HG03135 (cell line): ENCODE results near the gene MAB21L3.

Source experiments
- ATAC-seq: cut with Tn5 transposase; IDR thresholded peaks from one replicate; pipeline ENCODE4 v1.9.1; 2021; ENCODE audit warnings: mild to moderate bottlenecking, moderate library complexity; ENCODE audit not compliant: unreplicated experiment

Gene MAB21L3

DNA sequence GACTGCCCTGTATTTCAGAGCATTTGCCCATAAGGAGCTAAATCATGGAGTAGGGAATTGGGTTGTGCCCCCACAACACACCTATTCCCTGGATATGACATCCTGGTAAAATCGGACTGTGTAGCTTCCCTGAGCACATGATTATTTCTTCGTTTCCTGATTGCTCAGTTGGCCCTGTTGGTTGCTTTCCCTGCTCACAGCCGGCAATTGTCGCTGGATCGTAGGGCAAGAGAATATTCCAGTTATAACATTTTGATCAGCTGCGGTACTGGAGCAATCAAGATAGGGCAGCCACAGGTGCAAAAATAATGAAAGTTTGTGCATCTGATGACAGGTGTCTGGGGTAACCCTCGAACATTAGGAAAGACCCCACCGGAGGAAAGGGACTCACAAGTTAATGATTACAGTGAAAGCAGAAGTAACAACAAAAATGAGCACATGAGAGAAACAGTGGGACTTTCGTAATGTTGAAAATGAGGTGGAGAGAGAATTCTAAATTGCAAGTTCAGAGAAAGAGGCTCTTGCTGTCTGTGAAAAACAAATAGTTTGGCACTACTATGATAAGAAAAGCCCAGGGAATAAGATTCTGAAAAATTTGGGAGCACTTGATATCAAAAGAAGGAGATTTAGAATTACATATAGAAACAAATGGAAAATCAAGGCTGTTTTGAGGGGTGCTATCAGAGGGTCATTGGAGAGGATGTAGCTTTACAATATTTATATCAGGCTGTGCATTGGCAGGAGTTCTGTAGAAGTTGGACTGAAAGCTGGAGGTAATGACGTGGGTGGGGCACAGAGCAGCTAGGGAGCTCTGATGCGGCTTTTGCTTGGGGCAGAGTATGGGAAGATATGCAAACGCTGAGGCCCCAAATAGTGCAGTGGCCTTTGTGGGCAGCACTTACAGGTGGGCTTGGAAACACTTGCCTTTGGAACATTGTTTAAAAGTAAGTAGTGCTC is at the start of gene MAB21L3:
Gene MAB21L3 (plus strand): TSS at position 833 of the 957 bp plus-strand sequence. CDS start 1,217 bp downstream, outside the sequence.
- ATAC-seq, result peak; percentile 73

DNA sequence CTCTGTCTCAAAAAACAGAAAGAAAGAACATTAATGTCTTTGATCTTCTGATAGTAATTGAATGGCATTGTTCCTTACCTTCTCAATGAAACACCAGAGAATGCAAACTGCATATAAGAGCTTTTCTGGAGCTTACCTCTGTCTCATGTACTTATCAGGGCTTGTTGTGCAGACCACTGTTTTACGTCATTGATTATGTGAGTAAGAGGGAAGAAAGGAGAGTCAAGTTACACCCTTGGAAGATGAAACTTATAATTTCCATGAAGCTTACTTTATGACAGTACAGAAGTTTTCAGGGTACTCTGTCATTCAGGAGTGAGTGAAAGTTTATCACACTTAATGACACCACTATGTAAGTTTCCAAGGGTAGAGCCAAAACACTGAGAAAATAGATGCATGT is 49.0 kb upstream of the MAB21L3 start:
- no peak for ATAC-seq

DNA sequence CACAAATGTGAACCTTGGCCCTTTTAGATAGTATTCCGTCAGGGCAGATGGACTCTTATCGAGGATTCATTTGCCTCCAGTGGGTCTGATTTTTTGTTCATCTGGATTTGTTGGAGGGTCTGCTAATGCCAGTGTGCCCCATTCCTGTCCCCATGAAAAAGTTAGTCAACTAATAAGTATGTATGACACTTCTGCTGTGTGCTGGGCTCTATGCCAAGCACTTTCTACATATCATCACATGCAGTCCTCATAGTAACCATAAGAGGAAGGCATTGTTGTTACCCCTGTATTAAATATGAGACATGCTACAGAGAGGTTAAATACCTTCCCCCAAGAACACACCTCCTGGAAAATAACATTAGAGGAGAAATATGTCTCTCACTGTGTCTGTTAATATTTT is 46.6 kb upstream of the MAB21L3 start:
- ATAC-seq, result no peak

DNA sequence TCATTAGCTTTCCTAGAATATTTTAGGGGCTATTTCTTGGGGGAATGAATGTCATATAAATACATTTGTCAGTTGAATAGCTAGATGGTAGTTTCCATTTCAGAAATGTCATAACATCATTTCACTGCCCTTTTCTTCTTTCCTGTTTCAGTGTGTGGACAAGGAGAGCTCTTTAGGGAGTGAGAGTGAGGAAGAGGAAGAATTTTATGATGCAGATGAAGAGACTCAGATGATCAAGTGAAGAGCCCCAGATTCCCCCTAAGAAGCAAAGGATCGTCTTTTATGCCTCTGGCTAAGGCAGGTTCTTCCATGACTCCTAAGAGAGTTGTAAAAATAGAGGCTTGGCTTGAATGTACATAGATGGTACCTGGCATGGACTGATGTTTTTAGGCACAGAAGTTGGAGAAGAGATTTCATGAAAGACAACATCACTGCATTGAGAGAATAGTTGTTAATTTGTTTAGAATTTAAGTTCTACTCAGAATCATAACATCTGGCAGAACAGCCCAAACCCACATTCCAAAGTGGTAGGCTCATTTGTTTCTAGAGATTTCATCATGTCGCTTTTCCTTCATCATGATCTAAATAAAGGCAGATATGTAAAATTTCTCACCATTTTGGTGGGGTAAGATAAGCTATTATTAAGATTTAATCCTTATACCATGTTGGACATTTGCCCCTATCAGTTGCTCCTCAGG is 44.2 kb upstream of the MAB21L3 start:
- no peak for ATAC-seq

DNA sequence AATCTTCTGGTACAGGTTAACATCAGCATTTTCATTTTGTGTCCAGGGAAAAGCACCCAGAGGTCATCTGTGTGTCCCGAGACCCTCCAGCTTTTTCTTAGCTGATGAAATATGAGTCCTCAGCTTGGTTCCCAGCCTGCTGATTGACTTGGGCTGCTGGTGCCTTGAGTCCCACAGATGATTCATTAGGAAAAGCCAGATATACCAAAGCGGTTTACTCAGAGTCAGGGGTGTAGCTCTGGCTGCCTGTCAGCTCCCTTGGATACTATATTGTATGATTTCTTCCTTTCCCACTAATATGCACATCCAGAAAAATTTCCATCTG is 43.7 kb upstream of the MAB21L3 start:
- ATAC-seq, result no peak

DNA sequence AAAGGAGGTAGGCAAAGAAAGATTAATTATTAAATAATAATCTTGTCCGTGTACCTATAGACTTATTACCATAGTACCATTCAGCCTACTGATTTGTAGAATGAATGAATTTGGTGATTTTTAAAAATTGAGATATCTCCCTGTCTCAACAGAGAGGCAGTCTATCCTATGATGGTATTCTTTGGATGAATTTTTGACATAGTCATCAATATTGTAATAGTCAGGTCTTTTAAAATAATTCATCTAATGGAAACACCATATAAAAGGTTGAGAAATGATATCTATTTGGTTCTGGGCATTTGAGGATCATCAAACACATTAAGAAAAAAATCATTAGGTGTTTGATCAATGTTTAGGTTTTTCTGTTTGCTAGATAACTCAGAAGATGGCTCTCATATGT is 35.6 kb upstream of the MAB21L3 start:
- ATAC-seq, result no peak

DNA sequence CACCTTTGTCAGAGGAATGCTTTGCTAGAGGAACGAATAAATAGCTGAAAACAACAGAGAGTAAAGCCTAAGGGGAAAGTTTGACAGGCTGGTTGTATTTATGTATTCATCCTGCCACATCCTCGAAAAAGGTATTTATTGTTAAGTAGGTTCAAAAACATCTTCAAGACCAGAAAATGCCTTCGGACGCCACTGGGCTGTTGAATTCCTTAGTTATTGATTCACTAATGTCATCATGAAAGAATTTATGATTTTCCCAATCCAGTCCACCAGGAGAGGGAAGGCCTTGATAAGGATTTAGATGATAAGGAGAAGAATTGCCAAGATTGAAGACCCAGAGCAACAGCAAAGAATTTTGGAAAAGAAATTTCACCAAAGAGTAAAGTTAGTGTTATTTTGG is 35.2 kb upstream of the MAB21L3 start:
- ATAC-seq, result no peak

DNA sequence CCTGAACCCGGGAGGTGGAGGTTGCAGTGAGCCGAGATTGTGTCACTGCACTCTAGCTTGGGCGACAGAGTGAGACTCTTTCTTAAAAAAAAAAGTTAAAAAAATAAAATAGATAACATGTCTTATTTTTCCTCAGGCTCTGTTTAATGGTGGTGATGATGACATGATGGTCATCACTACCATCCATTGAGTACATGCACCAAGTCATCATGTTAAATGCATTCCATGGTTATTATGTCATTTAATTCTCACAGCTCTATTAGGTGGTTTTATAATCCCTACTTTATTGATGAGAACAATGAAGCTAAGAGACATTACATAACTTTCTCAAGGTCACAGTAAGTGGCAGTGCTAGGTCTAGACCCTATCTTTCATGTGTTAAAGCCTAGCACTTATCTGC is 34.4 kb upstream of the MAB21L3 start:
- ATAC-seq, result no peak

DNA sequence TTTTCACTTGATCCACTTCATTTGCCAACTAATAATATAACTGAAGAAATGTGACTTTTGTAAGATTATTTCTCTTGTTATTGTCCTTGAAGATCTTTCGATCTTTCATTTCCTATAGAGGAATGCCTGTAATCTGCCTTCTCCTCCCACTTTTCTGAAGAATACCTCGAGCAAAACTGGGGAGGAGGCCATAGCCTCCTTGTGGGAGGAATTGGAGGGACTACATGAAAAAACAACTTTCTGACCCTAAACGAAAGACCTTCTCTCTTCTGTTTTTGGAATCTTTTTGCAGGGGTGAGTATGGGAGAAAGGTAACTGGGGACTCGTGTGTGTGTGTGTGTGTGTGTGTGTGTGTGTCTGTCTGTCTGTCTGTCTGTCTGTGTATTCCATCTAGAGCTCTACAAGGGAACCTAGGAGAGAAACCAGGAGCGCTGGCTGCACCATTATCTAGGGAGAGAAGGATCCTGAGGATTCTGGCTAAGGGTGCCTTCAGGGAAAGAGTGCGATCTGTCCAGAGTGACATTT is 32.4 kb upstream of the MAB21L3 start:
- ATAC-seq, result no peak

DNA sequence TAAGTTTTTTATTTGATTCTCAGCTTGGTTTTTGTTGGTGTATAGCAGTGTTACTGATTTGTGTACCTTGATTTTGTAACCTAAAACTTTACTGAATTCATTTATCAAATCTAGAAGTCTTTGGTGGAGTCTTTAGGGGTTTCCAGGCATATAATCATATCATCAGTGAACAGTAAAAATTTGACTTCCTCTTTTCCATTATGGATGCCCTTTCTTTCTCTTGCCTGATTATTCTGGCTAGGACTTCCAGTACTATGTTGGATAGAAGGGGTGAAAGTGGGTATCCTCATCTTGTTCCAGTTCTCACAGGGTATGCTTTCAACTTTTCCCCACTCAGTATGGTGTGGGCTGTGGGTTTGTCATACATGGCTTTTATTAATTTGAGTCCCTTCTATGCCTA is 23.6 kb upstream of the MAB21L3 start:
- no peak for ATAC-seq

DNA sequence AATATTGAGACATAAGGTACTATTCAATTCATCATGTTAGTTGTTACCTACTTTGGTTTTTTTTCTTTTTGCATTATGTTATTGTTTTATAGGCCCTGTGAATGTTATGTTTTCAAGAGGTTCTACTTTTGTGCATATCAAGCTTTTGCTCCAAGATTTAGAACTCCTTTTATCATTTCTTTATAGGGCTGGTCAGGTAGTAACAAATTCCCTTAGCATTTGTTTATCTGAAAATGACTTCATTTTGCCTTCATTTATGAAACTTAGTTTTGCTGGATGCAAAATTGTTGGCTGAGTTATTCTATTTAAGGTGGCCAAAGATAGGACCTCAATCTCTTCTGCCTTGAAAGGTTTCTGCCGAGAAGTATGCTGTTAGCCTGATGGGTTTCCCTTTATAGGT is 21.3 kb upstream of the MAB21L3 start:
- no peak for ATAC-seq

DNA sequence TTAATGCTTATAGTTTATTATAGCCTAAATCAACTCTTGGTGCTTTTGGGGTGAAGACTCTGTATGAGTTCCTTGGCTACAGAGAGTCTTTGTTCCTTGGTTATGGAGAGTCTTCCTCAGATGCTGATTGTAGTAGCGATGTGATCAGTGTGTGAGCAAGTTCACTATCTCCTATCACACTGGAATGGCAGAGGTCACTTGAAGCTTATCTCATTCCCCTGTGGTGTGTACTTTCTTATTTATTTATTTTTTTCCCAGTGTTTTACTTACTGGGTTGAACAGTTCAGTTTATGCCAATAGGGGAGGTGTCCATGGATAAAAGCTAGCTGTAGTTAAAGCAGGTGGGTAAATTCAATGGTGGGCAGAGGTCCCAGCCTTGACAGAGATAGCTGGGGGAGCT is 20.1 kb upstream of the MAB21L3 start:
- no peak for ATAC-seq

DNA sequence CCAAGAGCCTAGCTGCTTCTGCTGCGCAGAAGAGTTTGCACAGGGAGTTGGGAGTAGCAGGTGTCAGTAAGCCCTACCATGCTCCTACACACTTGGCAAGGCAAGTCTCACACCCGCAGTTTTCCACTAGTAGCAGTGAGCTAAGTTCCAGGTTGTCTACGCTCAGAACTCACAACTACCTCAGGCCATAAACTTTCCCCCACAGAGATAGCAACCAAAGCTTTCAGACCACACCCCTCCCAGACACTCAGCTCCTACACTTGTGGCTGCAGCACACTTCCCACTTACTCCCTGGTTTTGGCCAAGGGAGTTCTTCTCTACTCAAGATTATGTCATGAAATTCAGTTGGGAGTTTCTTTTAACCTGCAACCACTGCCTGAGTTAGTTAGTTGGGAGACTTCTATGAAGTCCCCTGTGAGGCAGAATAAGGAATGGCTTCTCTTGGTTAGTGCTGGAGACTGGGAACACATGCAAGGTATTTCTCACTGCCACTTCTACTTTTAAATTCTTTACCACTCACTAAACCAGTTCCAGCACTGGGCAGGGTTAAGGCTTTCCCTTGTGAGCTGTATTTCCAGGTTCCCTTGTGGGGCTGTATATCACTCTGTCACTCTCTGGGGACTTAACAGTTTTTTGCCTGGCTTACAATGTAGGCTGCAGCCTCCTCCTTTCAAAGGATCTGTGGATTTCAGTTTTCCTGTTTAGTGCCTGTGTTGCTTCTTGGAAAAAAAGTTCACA is 18.3 kb upstream of the MAB21L3 start:
- ATAC-seq, result no peak

DNA sequence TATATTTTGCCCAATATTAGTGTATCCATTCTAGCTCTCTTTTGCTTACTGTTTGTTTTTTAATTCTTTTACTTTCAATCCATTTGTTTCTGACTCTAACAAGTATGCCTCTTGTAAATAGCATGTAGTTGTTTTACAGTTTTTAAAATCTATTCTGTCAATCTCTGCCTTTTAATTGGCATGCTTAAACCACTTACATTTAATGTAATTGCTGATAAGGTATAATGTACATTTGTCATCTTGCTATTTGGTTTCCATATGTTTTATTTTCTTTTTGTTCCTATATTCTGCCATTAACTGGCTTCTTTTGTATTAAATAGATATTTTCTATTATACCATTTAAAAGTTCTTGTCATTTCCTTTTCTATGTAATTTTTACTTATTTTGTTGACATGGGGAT is 16.2 kb upstream of the MAB21L3 start:
- no peak for ATAC-seq

DNA sequence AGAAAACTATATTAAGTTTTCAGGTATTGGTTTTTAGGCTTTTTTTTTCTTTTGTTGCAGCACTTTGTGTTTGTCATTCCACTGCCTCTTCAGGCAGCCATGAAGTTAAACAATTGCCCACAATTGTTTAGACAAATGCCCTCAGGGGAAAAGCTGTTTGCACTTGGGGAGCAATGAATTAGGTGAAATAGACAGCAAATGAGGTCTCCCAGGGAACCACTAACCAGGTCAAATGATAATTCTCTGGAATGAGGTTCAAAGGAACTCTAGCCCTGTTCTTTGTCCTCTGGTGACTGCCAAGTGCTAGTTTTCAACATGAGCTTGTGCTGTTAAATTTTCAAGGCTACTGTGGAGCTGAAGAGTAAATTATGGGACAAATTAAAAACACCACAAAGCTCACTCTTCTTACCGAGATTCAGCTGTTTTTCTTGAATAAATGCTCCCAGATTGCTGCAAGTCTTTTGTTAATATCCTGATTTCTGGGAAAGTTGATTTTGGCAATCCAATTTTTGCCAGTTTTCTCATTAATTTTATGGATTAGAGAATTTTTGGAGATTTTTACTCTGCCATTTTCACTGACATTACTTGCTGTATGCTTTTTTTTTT is 15.1 kb upstream of the MAB21L3 start:
- no peak for ATAC-seq

DNA sequence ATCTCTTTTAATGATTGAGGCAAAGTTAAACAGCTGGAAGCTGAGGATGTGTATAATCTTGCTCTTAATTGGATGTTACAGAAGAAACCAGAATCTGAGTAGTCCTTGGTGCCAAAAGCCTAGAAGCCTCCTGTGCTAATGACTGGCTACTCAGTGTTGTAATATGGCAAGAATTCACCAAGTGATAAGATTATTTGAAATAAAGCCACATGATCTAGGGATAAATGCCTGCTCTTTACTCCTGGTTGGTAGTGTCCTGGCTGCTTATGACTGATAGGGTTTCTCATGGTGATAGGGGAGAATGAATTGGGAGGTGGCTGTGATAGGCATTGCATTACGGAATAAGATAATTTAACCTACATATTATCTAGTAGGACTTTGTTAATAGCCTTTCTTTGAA is 13.6 kb upstream of the MAB21L3 start:
- no peak for ATAC-seq

DNA sequence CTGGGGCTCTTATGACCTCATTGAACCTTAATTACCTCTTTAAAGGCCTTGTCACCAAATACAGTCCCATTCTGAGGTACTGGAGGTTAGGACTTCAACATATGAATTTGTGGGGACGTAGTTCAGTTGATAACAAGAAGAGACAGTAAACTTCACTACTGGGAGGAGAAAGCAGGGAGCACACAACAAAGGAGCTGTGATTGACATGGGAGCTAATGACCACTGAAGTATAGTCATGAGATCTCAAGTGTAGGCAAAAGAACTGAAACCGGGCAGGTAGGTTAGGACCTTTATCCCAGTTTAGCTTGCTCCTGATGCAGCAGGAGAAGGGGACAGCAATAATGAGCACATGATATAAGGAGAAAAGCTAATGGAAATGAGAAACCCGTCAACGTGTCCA is 11.8 kb upstream of the MAB21L3 start:
- no peak for ATAC-seq

DNA sequence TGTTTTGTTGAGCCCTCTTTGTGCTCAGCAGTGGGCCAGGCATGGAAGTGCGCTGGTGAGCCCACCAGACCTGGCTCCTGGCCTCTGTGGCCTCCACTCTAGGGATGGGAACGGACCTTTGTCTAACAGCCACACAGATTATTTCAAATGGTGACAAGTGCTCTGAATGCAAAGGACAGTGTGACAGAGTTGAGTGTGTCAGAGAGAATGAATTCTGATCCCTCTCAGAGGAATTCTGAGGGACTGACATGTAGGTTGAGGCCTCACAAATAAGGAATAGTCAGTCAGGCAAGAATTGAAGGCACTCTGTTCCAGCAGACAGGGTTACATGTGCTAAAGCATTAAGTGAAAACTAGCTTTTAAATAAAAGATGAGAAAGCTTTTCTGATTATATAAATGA is 11.3 kb upstream of the MAB21L3 start:
- no peak for ATAC-seq

DNA sequence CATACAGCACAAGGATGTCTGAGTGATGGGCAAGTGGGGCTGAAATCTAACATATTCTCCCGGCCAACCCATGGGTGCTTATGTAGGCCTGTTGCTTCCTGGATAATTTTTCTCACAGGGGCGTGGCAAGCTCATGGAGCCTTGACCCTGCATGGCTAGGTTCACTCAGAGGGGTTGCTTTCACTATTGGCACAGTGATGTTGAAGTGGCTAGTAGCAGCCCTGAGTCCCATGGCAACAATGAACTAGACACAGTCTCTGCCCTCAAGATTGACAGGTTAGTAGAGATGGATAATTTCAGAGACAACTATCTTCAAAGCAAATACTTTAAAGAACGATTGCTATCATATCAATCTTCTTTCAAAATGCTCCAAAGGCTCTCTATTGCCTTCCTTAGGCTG is 6.5 kb upstream of the MAB21L3 start:
- no peak for ATAC-seq

DNA sequence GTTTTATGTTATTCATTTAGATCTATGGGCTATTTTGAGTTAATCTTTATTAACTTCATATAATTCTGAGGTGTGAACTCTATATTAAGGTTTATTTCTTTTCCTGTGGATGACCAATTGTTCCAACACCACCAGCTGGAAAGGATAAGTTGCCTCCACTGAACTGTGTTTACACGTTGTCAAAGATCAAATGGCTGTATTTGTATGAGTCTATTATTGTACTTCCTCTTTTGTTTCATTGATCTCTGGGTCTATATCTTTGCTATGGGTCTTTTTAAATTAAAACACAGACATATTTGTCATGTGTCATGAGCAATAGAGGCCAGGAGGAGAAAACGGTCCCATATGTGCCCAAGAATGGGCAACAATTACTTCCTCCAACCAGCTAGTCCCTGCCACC is 5.2 kb upstream of the MAB21L3 start:
- no peak for ATAC-seq

DNA sequence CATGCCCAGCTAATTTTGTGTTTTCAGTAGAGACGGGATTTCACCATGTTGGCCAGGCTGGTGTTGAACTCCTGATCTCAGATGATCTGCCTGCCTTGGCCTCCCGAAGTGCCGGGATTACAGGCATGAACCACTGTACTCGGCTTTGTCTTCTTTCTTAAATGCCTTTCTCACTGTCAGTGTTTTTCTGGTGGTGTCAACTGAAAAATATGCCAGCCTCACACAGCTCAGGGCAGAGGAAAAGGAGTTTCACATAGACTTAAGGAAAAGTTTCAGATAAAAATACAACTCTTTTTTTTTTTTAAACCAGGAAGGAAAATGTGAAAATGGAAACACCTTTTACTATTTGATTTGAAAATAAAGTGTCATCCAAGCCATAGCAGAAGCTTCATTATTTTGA is 4.6 kb upstream of the MAB21L3 start:
- no peak for ATAC-seq
